ENCODE measurements around the gene AMY1B. TPM values are rescaled to one million over a fixed set of nuclear protein-coding genes. Genes with fewer than 3 reads are reported as not detected.
"Not testable (repeated sequence)": the region's sequence is repeated elsewhere in the genome, so short reads cannot be mapped to it uniquely, and the experiment has no call there.

The AMY1B gene
- total and polyA plus RNA-seq, 2 of the 13 experiments (the other 11 are each of a cell fraction or from before 2014, with no cell fraction given), result not detected

GRCh38 chr1:103735334-103735733, 39.3 kb upstream of the AMY1B start:
- H3K79me2 ChIP-seq (ENCODE audit: insufficient read depth, low read length); H3K36me3 ChIP-seq (replicated peaks in 1 of 2; ENCODE audit: control insufficient read depth in 1 of 2, insufficient read depth in 2 of 2, low read length in 2 of 2); POLR2A ChIA-PET; ATAC-seq; H3K9ac ChIP-seq (ENCODE audit: insufficient read depth, low read depth, low read length); H2AFZ ChIP-seq (ENCODE audit: low read length); CTCF ChIA-PET (ENCODE audit: low intra/inter-chr PET ratio, low total read pairs); DNase-seq (ENCODE audit: low spot score); in situ Hi-C loops (cut with HindIII; ENCODE audit: extremely low pct_ligation_motif_present, low pct_unique_long_range_greater_than_20kb); H3K4me1 ChIP-seq (ENCODE audit: insufficient read depth, low read length); H3K9me3 ChIP-seq (ENCODE audit: low read length); H3K27ac ChIP-seq (ENCODE audit: extremely low read length, insufficient read depth, low read length); H3K4me2 ChIP-seq (ENCODE audit: low read depth, low read length); H4K20me1 ChIP-seq (ENCODE audit: insufficient read depth, low read length); FAIRE-seq; H3K27me3 ChIP-seq (ENCODE audit: control insufficient read depth in 1 of 2, insufficient read depth in 2 of 2, low read length in 2 of 2); intact Hi-C loops (cut with micrococcal nuclease; ENCODE audit: unreplicated experiment); BruUV-seq (replicated peaks); H3K4me3 ChIP-seq (replicated peaks in 1 of 3; ENCODE audit: insufficient read depth in 1 of 3, low read depth in 2 of 3, low read length in 3 of 3): not testable (repeated sequence)
- no CpG with 5 or more reads among the region's 3 CpGs for WGBS (ENCODE audit: low lambda C conversion rate)

GRCh38 chr1:103721473-103721872, 25.5 kb upstream of the AMY1B start:
- DNase-seq (ENCODE audit: low spot score); H3K4me3 ChIP-seq (replicated peaks in 1 of 3; ENCODE audit: insufficient read depth in 1 of 3, low read depth in 2 of 3, low read length in 3 of 3); H3K9me3 ChIP-seq (ENCODE audit: low read length); FAIRE-seq; intact Hi-C loops (cut with micrococcal nuclease; ENCODE audit: unreplicated experiment); in situ Hi-C loops (cut with HindIII; ENCODE audit: extremely low pct_ligation_motif_present, low pct_unique_long_range_greater_than_20kb); H3K27me3 ChIP-seq (ENCODE audit: control insufficient read depth in 1 of 2, insufficient read depth in 2 of 2, low read length in 2 of 2); H3K79me2 ChIP-seq (ENCODE audit: insufficient read depth, low read length); H3K27ac ChIP-seq (ENCODE audit: extremely low read length, insufficient read depth, low read length); H3K9ac ChIP-seq (ENCODE audit: insufficient read depth, low read depth, low read length); ATAC-seq; H4K20me1 ChIP-seq (ENCODE audit: insufficient read depth, low read length); H3K4me1 ChIP-seq (ENCODE audit: insufficient read depth, low read length); POLR2A ChIA-PET; H2AFZ ChIP-seq (ENCODE audit: low read length); BruUV-seq (replicated peaks); CTCF ChIA-PET (ENCODE audit: low intra/inter-chr PET ratio, low total read pairs); H3K36me3 ChIP-seq (replicated peaks in 1 of 2; ENCODE audit: control insufficient read depth in 1 of 2, insufficient read depth in 2 of 2, low read length in 2 of 2); H3K4me2 ChIP-seq (ENCODE audit: low read depth, low read length): not testable (repeated sequence)
- WGBS (ENCODE audit: low lambda C conversion rate), result no CpG with 5 or more reads among the region's 2 CpGs

GRCh38 chr1:103717404-103717803, 21.4 kb upstream of the AMY1B start:
- H3K27me3 ChIP-seq (ENCODE audit: control insufficient read depth in 1 of 2, insufficient read depth in 2 of 2, low read length in 2 of 2); intact Hi-C loops (cut with micrococcal nuclease; ENCODE audit: unreplicated experiment); H3K4me1 ChIP-seq (ENCODE audit: insufficient read depth, low read length); DNase-seq (ENCODE audit: low spot score); H3K4me2 ChIP-seq (ENCODE audit: low read depth, low read length); H3K9me3 ChIP-seq (ENCODE audit: low read length); POLR2A ChIA-PET; in situ Hi-C loops (cut with HindIII; ENCODE audit: extremely low pct_ligation_motif_present, low pct_unique_long_range_greater_than_20kb); FAIRE-seq; H3K9ac ChIP-seq (ENCODE audit: insufficient read depth, low read depth, low read length); BruUV-seq (replicated peaks); H3K4me3 ChIP-seq (replicated peaks in 1 of 3; ENCODE audit: insufficient read depth in 1 of 3, low read depth in 2 of 3, low read length in 3 of 3); H4K20me1 ChIP-seq (ENCODE audit: insufficient read depth, low read length); H2AFZ ChIP-seq (ENCODE audit: low read length); CTCF ChIA-PET (ENCODE audit: low intra/inter-chr PET ratio, low total read pairs); H3K79me2 ChIP-seq (ENCODE audit: insufficient read depth, low read length); ATAC-seq; H3K27ac ChIP-seq (ENCODE audit: extremely low read length, insufficient read depth, low read length); H3K36me3 ChIP-seq (replicated peaks in 1 of 2; ENCODE audit: control insufficient read depth in 1 of 2, insufficient read depth in 2 of 2, low read length in 2 of 2): not testable (repeated sequence)
- WGBS (ENCODE audit: low lambda C conversion rate), result 2% methylated on average over 5 of the region's 6 CpGs

GRCh38 chr1:103710381-103710780, 14.4 kb upstream of the AMY1B start:
- H3K79me2 ChIP-seq (ENCODE audit: insufficient read depth, low read length); H3K9ac ChIP-seq (ENCODE audit: insufficient read depth, low read depth, low read length); H3K9me3 ChIP-seq (ENCODE audit: low read length); in situ Hi-C loops (cut with HindIII; ENCODE audit: extremely low pct_ligation_motif_present, low pct_unique_long_range_greater_than_20kb); H3K4me3 ChIP-seq (replicated peaks in 1 of 3; ENCODE audit: insufficient read depth in 1 of 3, low read depth in 2 of 3, low read length in 3 of 3); DNase-seq (ENCODE audit: low spot score); BruUV-seq (replicated peaks); H3K27me3 ChIP-seq (ENCODE audit: control insufficient read depth in 1 of 2, insufficient read depth in 2 of 2, low read length in 2 of 2); ATAC-seq; H4K20me1 ChIP-seq (ENCODE audit: insufficient read depth, low read length); POLR2A ChIA-PET; CTCF ChIA-PET (ENCODE audit: low intra/inter-chr PET ratio, low total read pairs); H2AFZ ChIP-seq (ENCODE audit: low read length); intact Hi-C loops (cut with micrococcal nuclease; ENCODE audit: unreplicated experiment); H3K4me1 ChIP-seq (ENCODE audit: insufficient read depth, low read length); H3K4me2 ChIP-seq (ENCODE audit: low read depth, low read length); FAIRE-seq; H3K27ac ChIP-seq (ENCODE audit: extremely low read length, insufficient read depth, low read length); H3K36me3 ChIP-seq (replicated peaks in 1 of 2; ENCODE audit: control insufficient read depth in 1 of 2, insufficient read depth in 2 of 2, low read length in 2 of 2): not testable (repeated sequence)
- WGBS (ENCODE audit: low lambda C conversion rate), result no CpG with 5 or more reads among the region's 3 CpGs
